Stimulated activated CD4-positive, alpha-beta T cell treated with anti-CD3 and anti-CD28 coated beads, Interleukin-12 subunit alpha, Interleukin-12 subunit beta, amount 100 ng/mL, for 4 hours (primary cell): ENCODE data around the gene RSPRY1.
A peak's percentile ranks its signal among the peaks of the same experiment; 100 is the strongest.

Experiments used
- DNase-seq: peaks from one replicate; pipeline ENCODE4 v3.0.0-alpha.2; 2020

Gene RSPRY1

GRCh38 chr16:57276596-57276995 is 90.5 kb downstream of the RSPRY1 start:
- DNase-seq: no peak

- no peak for DNase-seq
Measured at GRCh38 chr16:57277586-57277985, 91.5 kb downstream of the RSPRY1 start.

GRCh38 chr16:57278494-57278893 is 92.4 kb downstream of the RSPRY1 start:
- no peak for DNase-seq

DNA sequence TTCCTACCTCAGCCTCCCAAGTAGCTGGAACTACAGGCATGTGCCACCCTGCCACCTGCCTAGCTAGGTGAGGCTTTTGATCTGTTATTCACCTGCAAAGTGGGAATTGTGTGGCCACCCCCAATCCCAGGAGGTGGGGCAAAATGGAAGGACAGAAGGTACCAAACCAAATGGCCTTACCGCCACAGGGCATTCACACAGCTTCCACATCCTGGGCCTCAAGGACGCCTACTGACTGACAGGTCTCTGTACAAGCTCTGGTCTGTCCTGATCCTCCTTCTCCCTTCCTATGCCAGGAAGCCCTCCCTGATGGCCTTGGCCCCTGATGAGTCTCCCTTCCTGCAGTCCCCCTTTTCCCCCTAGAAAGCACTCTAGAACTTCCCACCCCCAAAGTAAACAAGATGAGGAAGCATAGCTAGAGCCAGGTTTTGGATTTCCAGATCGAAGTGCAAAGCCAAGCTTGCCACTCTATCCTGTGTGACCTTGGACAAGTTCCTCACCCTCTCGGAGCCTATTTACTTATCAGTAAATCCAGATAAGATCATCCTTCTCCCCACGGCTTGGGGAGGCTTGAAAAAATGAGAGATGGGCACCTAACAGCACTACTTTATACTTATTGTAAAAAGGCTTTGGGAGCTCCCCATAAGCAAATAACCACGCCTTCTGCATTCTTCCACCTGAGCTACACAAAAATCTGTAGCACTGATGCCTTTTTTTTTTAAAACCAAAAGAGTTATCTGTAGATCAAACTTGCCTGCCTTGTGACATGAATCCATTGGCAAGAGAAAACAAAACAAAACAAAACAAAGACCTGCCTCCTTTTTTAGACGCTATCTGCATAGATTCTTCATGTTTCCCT is 93.9 kb downstream of the RSPRY1 start:
- DNase-seq: no peak

DNA sequence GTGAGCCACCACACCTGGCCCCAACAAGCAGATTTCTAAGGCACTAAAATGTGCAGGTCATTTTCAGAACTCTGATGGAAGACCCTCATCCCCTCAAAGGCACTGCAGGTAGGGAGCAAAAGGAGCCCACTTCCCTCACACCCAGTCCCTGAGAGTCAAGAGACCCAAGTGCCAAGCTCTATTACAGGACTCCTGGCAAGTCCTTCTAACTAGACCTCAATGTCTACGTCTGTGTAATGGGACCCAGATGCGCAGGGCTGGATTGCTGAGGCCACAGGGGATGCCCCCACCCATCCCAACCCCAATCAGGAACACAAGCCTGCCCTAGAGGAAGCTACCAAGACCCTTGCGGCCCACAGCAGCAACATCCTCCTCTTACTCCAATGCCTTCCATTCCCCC is 95.7 kb downstream of the RSPRY1 start:
- DNase-seq: no peak

DNA sequence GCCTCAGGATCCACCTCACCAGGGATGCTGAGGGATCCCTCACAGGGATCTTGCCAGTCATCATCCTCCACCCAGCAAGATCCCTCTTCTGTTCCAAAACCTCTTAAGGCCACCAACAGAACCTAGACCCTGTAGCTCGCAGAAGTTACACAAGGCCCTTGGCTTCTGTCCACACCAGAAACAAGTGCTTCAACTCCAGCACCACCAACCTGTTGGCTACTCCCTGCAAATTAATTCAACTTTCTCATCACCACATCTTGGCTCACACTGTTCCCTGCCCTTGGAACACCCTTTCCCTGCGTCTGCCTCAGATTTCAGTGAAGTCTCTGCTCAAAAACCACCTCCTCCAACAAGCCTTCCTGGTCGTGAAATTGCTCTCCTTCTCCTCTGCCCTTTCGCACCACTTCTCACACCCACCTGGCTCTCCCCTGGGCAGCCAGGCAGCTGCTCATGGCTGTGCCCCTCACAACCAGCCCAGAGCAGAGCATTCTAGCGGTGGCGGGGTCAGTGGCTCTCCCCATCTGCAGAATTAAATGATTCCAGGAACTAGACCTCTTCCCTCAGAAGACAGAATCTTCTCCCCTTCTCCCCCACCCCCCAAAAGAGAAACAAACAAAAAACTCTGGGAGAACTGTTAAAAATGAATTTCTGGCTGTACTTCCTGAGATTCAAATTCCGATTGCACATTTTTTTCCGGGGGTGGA is 96.5 kb downstream of the RSPRY1 start:
- DNase-seq: no peak

GRCh38 chr16:57283214-57283958 is 97.3 kb downstream of the RSPRY1 start:
- no peak for DNase-seq

DNA sequence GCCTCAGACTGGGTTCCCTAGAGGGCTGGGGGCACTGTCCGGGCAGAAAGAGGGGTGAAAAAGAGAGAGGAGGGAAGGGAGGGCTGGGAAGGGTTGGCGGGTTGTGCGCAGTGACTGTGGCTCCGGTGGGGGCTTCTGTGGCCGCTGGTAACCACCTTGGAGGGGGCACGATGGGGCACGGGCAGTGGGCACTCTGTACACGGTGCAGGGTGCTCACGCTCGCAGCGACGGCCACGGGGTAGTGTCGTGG is 97.8 kb downstream of the RSPRY1 start:
- no peak for DNase-seq

DNA sequence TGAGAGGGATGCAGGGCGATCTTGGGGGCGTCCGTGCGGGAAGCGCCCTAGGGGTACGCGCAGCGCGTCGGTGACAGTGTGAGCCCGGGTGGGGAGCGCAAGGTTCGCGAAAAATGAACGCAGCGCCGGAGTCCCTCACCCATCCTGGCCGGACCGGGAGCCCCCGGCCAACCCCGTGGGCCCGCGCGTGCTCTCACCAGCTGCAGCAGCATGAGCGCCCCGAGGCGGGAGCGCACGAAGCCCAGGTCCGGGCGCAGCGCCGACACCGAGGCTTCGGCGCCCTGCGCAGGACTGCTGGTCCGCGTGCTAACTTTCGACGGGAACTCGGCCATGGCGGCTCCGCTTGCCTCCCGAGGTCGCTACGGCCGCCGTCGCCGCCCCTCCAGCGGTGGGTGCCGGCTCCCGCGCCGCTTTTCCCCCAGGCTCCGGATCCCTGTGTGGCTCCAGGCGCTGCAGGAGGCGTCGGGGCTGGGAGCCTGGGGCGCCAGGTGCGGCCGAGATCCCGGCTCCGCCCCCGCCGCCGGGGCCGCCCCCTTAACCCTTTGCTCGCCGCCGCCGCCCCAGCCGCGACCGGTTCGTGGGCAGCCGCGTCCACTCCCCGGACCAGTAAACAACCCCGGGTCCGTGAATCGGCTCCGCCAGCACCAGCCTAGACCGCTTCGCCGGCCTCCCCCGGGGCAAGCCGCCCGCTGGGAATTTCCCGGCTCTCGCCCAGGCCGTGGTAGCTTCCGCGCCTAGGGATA is 98.3 kb downstream of the RSPRY1 start, which contains the start of gene PLLP:
PLLP (minus strand) TSS at position 464 of the 743 bp plus-strand sequence; CDS start at position 332, 132 bp downstream.
- DNase-seq: peak; percentile 51

DNA sequence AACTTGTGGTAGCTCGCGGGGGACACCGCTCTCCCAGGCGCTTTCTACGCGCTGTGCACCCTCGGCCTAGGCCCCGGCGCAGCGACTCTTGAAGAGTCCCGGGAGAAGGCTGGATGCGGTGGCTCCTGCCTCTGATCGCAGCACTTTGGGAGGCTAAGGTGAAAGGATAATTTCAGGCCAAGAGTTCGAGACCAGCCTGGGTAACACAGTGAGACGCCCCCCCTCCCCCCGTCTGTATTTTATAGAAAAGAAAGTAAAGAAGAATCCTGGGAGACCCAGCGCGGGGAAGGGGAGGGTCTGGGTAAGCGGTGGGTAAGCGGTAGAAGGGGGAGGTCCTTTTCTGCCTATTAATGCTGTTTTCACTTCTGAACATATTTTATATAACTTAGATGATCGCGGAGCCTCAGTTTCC is 98.8 kb downstream of the RSPRY1 start:
- no peak for DNase-seq

DNA sequence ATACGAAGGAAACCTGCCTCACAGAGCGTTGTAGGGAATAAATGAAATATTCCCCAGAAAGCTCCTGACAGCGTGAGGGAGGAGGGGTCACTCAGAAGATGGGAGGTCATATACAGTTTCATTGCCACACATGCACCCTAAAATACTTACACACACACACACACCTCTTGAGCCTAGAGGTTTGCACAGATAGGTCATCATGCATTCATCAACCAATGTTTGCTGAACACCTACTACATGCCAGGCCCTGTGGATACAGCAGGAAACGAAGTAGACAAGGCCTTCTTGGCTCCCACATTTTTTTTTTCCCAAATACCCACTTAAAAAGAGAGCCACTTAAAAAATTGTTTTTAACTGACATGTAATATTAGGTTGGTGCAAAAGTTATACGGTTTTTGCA is 99.2 kb downstream of the RSPRY1 start:
- no peak for DNase-seq

GRCh38 chr16:57289391-57290257 is 103.5 kb downstream of the RSPRY1 start:
- no peak for DNase-seq
